Activated CD8-positive, alpha-beta T cell treated with anti-CD3 and anti-CD28 coated beads for 36 hours (primary cell): Measurements from ENCODE around the gene KRTAP4-3. TPM values are rescaled to one million over a fixed set of nuclear protein-coding genes. Genes with fewer than 3 reads are reported as not detected.
"Not testable (repeated sequence)": the region's sequence is repeated elsewhere in the genome, so short reads cannot be mapped to it uniquely, and the experiment has no call there.

Experiments
- ATAC-seq: fragments of 200-7000 bp; cut with Tn5 transposase; one replicate; pipeline ENCODE4 v1.10.0; 2021; ENCODE audit warnings: mild to moderate bottlenecking, moderate library complexity
- CTCF ChIA-PET: fragments of 350-600 bp; sonication (Branson Sonifier 250); formaldehyde crosslinking; loops from one replicate; lab custom pipeline; 2021; ENCODE audit warnings: antibody characterized with exemption; lab: Charles Lee
- POLR2A ChIA-PET: fragments of 350-600 bp; sonication (Branson Sonifier 250); formaldehyde crosslinking; loops from one replicate; lab custom pipeline; 2021; ENCODE audit warnings: antibody characterized with exemption; lab: Charles Lee
- DNase-seq: peaks from one replicate; pipeline ENCODE4 v3.0.0-alpha.2; 2020
- H3K27ac Mint-ChIP-seq: one replicate; pipeline ENCODE4 v1.8.0; 2021; ENCODE audit warnings: mild to moderate bottlenecking, mixed read lengths
- H3K27me3 Mint-ChIP-seq: one replicate; pipeline ENCODE4 v1.8.0; 2021; ENCODE audit warnings: mixed read lengths
- H3K36me3 Mint-ChIP-seq: one replicate; pipeline ENCODE4 v1.8.0; 2021; ENCODE audit warnings: low read depth, mixed read lengths
- H3K4me1 Mint-ChIP-seq: one replicate; pipeline ENCODE4 v1.8.0; 2021; ENCODE audit warnings: low read depth, mixed read lengths
- H3K4me3 Mint-ChIP-seq: one replicate; pipeline ENCODE4 v1.8.0; 2021; ENCODE audit warnings: mild to moderate bottlenecking, moderate library complexity, mixed read lengths
- H3K9me3 Mint-ChIP-seq: one replicate; pipeline ENCODE4 v1.8.0; 2021; ENCODE audit warnings: mixed read lengths
- intact Hi-C: fragments of 100-400 bp; cut with micrococcal nuclease; formaldehyde crosslinking; loops from one replicate; pipeline ENCODE4 v1.10.0; 2022
- total RNA-seq, 2 experiments: library from RNA; stranded (reverse); gene quantifications; one replicate each; pipeline ENCODE4 v1.2.3, GENCODE V29; 2021
- TF ChIP-seq, protein P1 (sequence below): fragments of 200-600 bp; IDR thresholded peaks from one replicate; pipeline ENCODE4 v1.8.0; 2022; ENCODE audit warnings: antibody characterized with exemption, mild to moderate bottlenecking

Gene KRTAP4-3
- total RNA-seq, 2 experiments from 2014 or later: not detected

DNA sequence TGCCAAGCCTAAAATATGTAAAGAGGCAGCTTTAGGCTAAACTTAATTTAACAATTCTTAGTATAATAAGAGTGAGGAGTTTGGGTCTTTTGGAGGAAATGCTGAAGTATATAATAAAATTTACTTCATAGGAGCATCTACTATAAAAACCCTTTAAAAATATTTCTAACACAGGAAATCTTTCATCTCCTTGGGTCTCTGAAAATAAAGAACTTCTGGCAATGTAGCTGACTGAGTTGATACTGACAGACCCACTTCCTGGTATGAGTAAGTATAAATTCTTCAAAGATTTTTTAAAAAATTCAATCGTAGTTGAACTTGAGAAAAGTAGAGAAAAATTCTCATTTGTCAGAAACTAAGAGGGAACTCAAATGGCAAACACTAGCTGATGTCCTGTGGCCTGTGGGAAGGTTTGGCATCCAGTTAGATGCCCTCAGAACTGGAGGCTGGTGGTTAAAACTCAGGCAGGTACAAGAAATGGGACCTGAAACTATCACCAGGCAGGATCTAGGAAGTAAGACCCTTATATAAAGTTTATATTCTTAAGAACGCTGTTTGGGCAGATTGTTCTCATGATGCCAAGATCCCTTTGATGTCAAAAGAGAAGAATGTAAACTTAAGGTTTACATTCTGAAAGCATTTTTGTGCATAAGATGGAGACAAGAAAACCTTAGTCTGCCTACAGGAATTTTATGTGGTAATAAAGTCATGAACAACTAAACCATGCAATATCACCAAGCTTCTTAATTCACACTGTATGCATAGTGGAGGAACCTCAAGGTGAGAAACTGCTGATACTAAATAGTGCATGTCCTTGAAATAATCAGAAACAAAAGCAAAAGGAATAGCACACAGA is 33.9 kb downstream of the KRTAP4-3 start:
- peaks cover 32% of the 10 kb centered on the region for H3K4me1 Mint-ChIP-seq
- CTCF ChIA-PET: no interaction called here
- TF ChIP-seq, protein P1, sequence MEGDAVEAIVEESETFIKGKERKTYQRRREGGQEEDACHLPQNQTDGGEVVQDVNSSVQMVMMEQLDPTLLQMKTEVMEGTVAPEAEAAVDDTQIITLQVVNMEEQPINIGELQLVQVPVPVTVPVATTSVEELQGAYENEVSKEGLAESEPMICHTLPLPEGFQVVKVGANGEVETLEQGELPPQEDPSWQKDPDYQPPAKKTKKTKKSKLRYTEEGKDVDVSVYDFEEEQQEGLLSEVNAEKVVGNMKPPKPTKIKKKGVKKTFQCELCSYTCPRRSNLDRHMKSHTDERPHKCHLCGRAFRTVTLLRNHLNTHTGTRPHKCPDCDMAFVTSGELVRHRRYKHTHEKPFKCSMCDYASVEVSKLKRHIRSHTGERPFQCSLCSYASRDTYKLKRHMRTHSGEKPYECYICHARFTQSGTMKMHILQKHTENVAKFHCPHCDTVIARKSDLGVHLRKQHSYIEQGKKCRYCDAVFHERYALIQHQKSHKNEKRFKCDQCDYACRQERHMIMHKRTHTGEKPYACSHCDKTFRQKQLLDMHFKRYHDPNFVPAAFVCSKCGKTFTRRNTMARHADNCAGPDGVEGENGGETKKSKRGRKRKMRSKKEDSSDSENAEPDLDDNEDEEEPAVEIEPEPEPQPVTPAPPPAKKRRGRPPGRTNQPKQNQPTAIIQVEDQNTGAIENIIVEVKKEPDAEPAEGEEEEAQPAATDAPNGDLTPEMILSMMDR: no peak
- POLR2A ChIA-PET: no interaction called here
- DNase-seq (no peak), ATAC-seq (no peak)
- intact Hi-C loops: no loop called here
- no peaks in the 10 kb centered on the region for H3K27me3 Mint-ChIP-seq
- no peak overlapping the region for H3K4me3 Mint-ChIP-seq
- H3K9me3 Mint-ChIP-seq: peaks cover 8% of the 10 kb centered on the region
- H3K27ac Mint-ChIP-seq: peak overlapping the region; percentile 51
- no peaks in the 10 kb centered on the region for H3K36me3 Mint-ChIP-seq

DNA sequence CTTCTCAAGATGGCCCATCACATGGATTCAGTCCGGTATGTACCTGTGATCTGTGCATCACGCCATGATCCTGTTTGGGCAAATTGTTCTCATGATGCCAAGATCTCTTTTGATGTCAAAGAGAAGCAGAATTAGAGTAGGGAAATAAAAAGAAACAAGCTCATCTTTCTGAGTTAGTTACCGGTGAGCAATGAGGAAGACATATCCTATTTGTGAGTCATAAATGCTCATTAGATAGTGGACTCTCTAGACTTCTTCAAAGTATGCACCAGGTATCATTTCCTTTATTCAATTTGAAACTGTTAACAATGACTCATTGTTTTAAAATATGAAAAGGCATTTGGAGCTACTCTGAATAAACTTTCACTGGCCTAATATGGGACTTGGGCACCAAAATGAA is 36.0 kb downstream of the KRTAP4-3 start:
- no peak for ATAC-seq
- peaks cover 4% of the 10 kb centered on the region for H3K9me3 Mint-ChIP-seq
- H3K4me1 Mint-ChIP-seq: peaks cover 32% of the 10 kb centered on the region
- H3K36me3 Mint-ChIP-seq: no peaks in the 10 kb centered on the region
- TF ChIP-seq, protein P1: no peak
- no peaks in the 10 kb centered on the region for H3K27me3 Mint-ChIP-seq
- no peak overlapping the region for H3K27ac Mint-ChIP-seq
- no peak overlapping the region for H3K4me3 Mint-ChIP-seq
- no peak for DNase-seq
- intact Hi-C loops: no loop called here
- ChIA-PET POLR2A (no interaction called here), CTCF (interaction anchor here (1.5 kb wide), 1 partner anchor 190 kb away, joined by 4 read pairs; no protein-coding TSS in a partner anchor)

DNA sequence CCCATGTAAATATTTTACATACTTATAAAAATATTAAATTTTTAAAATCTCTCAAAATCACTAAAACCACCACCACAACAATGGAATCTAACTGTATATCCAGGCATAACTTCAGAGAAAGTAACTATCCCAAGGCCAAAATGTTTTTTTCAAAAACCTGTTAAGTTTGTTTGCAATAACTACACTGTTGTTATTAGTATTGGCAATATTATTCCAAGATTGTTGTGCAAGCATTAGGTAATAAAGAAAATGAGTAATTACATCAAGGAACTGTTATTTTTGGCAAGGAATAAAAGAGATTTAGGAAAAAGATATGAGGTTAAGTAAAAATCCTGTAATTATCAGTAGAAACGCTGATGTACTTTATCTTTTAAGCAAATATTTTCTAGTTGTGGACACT is 40.6 kb downstream of the KRTAP4-3 start:
- ChIA-PET POLR2A (no interaction called here), CTCF (no interaction called here)
- H3K36me3 Mint-ChIP-seq: no peaks in the 10 kb centered on the region
- intact Hi-C loops: no loop called here
- no peak overlapping the region for H3K4me3 Mint-ChIP-seq
- ATAC-seq (no peak), DNase-seq (no peak)
- H3K27ac Mint-ChIP-seq: no peak overlapping the region
- no peaks in the 10 kb centered on the region for H3K27me3 Mint-ChIP-seq
- peaks cover 9% of the 10 kb centered on the region for H3K9me3 Mint-ChIP-seq
- H3K4me1 Mint-ChIP-seq: peaks cover 58% of the 10 kb centered on the region
- TF ChIP-seq, protein P1: no peak

DNA sequence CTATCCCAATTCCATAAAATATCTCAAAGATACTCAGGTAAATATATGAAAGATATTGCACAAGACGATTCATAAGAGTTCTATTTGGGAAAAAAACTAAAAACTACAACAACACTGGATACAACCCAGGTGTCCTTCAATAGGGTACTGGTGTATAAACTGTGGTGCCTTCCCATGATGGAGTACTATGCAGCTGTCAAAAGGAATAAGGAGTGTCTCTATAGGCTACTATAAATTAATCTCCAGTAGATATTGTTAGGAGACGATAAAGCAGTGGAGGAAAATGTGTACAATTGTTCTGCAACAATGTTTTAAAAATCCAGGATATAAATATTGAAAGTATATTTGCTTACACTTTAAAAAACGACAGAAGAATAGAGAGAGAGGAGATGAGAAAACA is 41.6 kb downstream of the KRTAP4-3 start:
- POLR2A ChIA-PET: no interaction called here
- Mint-ChIP-seq H3K9me3 (peaks cover 11% of the 10 kb centered on the region), H3K27ac (no peak overlapping the region), H3K4me3 (no peak overlapping the region), H3K36me3 (no peaks in the 10 kb centered on the region), H3K27me3 (no peaks in the 10 kb centered on the region), H3K4me1 (peaks cover 50% of the 10 kb centered on the region)
- TF ChIP-seq, protein P1: no peak
- DNase-seq: no peak
- CTCF ChIA-PET: no interaction called here
- ATAC-seq: no peak
- intact Hi-C loops: no loop called here

DNA sequence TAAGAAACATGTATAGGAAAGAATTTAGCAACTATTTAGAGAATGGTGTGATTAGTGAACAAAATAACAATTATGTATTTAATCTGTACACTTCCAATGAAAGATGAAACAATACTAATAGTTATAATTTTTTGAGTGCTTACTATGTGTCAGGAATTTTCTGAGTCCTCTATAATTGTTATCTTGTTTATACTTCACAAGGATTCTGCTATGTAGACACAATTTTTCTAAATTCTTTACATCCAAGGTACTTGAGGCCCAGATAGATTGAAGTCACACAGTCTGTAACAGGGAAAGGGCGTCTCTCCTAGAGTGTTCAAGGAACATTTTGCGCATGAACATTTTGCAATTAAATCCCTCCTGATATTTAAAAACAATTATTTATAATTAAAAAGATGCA is 43.0 kb downstream of the KRTAP4-3 start:
- H3K27me3 Mint-ChIP-seq: no peaks in the 10 kb centered on the region
- CTCF ChIA-PET: no interaction called here
- no peak for DNase-seq
- H3K36me3 Mint-ChIP-seq: no peaks in the 10 kb centered on the region
- H3K4me3 Mint-ChIP-seq: no peak overlapping the region
- TF ChIP-seq, protein P1: no peak
- intact Hi-C loops: no loop called here
- POLR2A ChIA-PET: no interaction called here
- peaks cover 11% of the 10 kb centered on the region for H3K9me3 Mint-ChIP-seq
- ATAC-seq: no peak
- no peak overlapping the region for H3K27ac Mint-ChIP-seq
- H3K4me1 Mint-ChIP-seq: peaks cover 50% of the 10 kb centered on the region

DNA sequence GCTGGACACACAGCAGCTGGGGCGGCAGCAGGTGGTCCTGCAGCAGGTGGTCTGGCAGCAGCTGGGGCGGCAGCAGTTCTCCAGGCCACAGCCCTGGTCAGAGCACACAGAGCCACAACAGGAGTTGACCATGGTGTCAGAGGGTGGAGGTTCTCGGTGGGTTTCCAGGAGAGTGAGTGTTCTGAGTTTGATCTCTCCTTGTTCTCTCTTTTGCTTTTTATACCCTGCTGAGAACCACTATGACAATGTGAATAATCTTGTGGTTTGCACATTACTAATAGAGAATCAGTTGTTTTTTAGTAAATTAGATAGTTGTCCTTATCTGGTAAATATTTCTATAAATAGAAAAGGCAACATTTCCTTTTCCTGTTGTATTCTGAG is 44.0 kb downstream of the KRTAP4-3 start, which contains the start of gene KRTAP4-12:
KRTAP4-12 (minus strand) TSS at position 192 of the 381 bp plus-strand sequence; CDS start at position 132, 60 bp downstream.
- H3K9me3 Mint-ChIP-seq, DNase-seq, H3K36me3 Mint-ChIP-seq, H3K4me3 Mint-ChIP-seq, H3K27ac Mint-ChIP-seq, H3K27me3 Mint-ChIP-seq, ATAC-seq, POLR2A ChIA-PET, CTCF ChIA-PET, intact Hi-C loops: not testable (repeated sequence)
- peaks cover 51% of the 10 kb centered on the region for H3K4me1 Mint-ChIP-seq

DNA sequence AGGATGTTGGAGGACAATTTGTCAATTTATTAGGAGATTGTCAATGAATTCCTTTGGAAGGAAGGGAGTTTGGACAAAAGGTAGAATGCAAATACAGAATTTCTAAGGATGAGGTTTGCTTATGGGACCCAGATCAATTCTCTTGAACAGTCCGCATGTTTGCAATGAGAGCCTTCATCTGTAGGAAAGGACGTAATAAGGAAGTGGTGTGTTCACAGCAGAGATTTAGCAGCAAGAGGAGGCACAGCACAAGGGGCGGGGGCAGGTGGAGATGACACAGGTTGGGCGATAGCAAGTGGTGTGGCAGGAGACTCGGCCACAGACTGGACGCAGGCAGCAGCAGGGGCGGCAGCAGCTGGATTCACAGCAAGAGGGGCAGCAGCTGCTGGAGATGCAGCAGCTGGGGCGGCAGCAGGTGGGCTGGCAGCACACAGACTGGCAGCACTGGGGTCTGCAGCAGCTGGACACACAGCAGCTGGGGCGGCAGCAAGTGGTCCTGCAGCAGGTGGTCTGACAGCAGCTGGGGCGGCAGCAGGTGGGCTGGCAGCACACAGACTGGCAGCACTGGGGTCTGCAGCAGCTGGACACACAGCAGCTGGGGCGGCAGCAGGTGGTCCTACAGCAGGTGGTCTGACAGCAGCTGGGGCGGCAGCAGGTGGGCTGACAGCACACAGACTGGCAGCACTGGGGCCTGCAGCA is 44.6 kb downstream of the KRTAP4-3 start:
- CTCF ChIA-PET, H3K27me3 Mint-ChIP-seq, DNase-seq, H3K27ac Mint-ChIP-seq, H3K9me3 Mint-ChIP-seq, POLR2A ChIA-PET, H3K36me3 Mint-ChIP-seq, H3K4me3 Mint-ChIP-seq, intact Hi-C loops: not testable (repeated sequence)
- H3K4me1 Mint-ChIP-seq: peaks cover 51% of the 10 kb centered on the region
- ATAC-seq: peak; percentile 42
